ENCODE results near the gene OR5AN1. TPM values are rescaled to one million over a fixed set of nuclear protein-coding genes. Genes with fewer than 3 reads are reported as not detected.

Gene OR5AN1
- total RNA-seq, 4 donors from 2014 or later: not detected

DNA sequence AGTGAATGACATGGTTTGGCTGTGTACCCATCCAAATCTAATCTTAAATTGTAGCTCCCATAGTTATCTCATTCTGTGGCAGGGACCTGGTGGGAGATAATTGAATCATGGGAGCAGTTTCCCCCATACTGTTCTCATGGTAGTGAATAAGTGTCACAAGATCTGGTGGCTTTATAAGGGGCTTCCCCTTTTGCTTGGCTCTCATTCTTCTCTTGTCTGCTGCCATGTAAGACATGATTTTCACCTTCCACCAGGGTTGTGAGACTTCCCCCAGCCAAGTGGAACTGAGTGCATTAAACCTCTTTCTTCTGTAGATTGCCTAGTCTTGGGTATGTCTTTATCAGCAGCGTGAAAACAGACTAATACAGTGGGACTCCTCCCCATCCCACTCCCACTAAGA is 56.4 kb downstream of the OR5AN1 start:
- no peaks in the 10 kb centered on the region for H3K9me3 ChIP-seq
- intact Hi-C loops (cut with DNase I; ENCODE audit: low total_unique reads): no loop called here
- H3K27ac ChIP-seq: no peak overlapping the region
- no peaks in the 10 kb centered on the region for H3K27me3 ChIP-seq
- DNase-seq (no peak), ATAC-seq (no peak)
- H3K36me3 ChIP-seq: no peaks in the 10 kb centered on the region
- in situ Hi-C loops (cut with MboI; ENCODE audit: low sequenced_read_pairs in 4 of 4): loop anchor here in 1 of 4 donors (25.0 kb wide), 1 partner anchor 103 kb away; no protein-coding TSS in a partner anchor
- no peak for TF ChIP-seq POLR2A (IDR thresholded peaks at IDR 0.05)
- TF ChIP-seq, protein P1, sequence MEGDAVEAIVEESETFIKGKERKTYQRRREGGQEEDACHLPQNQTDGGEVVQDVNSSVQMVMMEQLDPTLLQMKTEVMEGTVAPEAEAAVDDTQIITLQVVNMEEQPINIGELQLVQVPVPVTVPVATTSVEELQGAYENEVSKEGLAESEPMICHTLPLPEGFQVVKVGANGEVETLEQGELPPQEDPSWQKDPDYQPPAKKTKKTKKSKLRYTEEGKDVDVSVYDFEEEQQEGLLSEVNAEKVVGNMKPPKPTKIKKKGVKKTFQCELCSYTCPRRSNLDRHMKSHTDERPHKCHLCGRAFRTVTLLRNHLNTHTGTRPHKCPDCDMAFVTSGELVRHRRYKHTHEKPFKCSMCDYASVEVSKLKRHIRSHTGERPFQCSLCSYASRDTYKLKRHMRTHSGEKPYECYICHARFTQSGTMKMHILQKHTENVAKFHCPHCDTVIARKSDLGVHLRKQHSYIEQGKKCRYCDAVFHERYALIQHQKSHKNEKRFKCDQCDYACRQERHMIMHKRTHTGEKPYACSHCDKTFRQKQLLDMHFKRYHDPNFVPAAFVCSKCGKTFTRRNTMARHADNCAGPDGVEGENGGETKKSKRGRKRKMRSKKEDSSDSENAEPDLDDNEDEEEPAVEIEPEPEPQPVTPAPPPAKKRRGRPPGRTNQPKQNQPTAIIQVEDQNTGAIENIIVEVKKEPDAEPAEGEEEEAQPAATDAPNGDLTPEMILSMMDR (IDR thresholded peaks at IDR 0.05 in 4 of 5, conservative IDR thresholded peaks at IDR 0.05 in 1 of 5): no peak
- H3K4me1 ChIP-seq: no peaks in the 10 kb centered on the region
- no peak overlapping the region for H3K4me3 ChIP-seq

DNA sequence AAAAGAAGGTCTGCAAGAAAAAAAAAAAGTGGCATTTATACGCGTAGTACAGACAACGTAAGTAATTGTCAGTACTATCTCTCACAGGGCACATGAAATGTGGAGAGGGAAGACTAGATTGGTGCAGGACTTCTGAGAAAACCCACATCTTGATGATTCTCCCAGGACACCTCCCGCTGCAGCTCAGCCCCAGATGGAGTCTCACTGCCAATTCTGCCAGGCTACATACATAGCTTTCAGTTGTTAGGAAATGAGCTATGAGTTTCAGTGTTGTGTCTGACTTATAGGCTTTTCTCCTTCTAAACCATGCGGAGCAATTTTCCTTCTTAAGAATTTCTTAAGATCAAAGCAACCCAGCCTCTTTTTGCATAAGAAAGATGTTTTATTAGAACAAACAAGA is 57.9 kb downstream of the OR5AN1 start:
- in situ Hi-C loops (cut with MboI; ENCODE audit: low sequenced_read_pairs in 4 of 4): loop anchor here in 1 of 4 donors (25.0 kb wide), 1 partner anchor 104 kb away; no protein-coding TSS in a partner anchor
- Histone ChIP-seq H3K4me1 (no peaks in the 10 kb centered on the region), H3K36me3 (no peaks in the 10 kb centered on the region), H3K27ac (no peak overlapping the region), H3K9me3 (no peaks in the 10 kb centered on the region), H3K27me3 (no peaks in the 10 kb centered on the region), H3K4me3 (no peak overlapping the region)
- no peak for TF ChIP-seq POLR2A (IDR thresholded peaks at IDR 0.05)
- TF ChIP-seq, protein P1 (IDR thresholded peaks at IDR 0.05 in 4 of 5, conservative IDR thresholded peaks at IDR 0.05 in 1 of 5): no peak
- intact Hi-C loops (cut with DNase I; ENCODE audit: low total_unique reads): no loop called here
- ATAC-seq (no peak), DNase-seq (no peak)

DNA sequence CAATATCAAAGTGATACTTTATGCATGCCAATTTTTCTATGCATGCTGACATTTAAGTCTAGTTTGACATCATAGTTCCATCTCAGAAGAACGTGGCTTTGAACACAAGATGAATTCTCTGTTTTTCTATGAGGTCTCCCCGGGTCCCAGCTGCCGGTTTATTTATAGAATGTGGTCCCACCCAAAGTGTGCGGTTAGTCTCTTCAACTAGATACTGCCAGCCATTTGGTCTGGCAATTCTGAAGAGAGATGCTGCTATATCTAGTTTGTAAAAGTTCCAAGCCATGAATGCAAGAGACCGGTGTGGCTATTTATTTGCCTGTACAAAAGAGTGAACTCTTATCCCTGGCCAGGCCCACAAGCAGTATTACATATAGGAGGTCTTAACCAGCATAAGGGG is 58.3 kb downstream of the OR5AN1 start:
- Histone ChIP-seq H3K4me1 (no peaks in the 10 kb centered on the region), H3K36me3 (no peaks in the 10 kb centered on the region), H3K27me3 (no peaks in the 10 kb centered on the region), H3K4me3 (no peak overlapping the region), H3K9me3 (no peaks in the 10 kb centered on the region), H3K27ac (no peak overlapping the region)
- no peak for DNase-seq
- TF ChIP-seq POLR2A (IDR thresholded peaks at IDR 0.05): no peak
- TF ChIP-seq, protein P1 (IDR thresholded peaks at IDR 0.05 in 4 of 5, conservative IDR thresholded peaks at IDR 0.05 in 1 of 5): no peak
- intact Hi-C loops (cut with DNase I; ENCODE audit: low total_unique reads) (no loop called here), in situ Hi-C loops (cut with MboI; ENCODE audit: low sequenced_read_pairs in 4 of 4) (loop anchor here in 1 of 4 donors (25.0 kb wide), 1 partner anchor 105 kb away; no protein-coding TSS in a partner anchor)
- no peak for ATAC-seq

DNA sequence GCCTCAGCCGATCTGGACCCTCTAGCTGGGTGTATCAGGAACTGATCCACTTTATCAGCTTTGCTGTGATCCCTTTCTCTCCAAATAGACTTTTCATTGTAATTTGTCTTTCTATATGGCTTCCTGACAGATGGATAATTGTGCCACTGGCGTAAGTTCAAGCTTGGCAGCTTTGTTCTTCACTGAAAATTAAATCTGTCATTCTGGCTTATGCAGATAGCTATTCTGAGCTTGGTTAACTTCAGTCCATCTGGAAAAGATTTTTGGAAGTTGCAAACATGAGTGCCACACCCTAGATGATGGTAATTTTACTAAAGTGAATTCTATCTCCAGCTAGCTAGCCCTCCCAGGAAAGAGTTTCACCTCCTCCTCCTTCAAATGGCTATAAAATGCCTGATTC is 59.5 kb downstream of the OR5AN1 start:
- no peaks in the 10 kb centered on the region for H3K9me3 ChIP-seq
- H3K4me1 ChIP-seq: no peaks in the 10 kb centered on the region
- intact Hi-C loops (cut with DNase I; ENCODE audit: low total_unique reads): no loop called here
- no peak overlapping the region for H3K4me3 ChIP-seq
- in situ Hi-C loops (cut with MboI; ENCODE audit: low sequenced_read_pairs in 4 of 4): loop anchor here in 1 of 4 donors (25.0 kb wide), 1 partner anchor 106 kb away; no protein-coding TSS in a partner anchor
- ATAC-seq: no peak
- TF ChIP-seq, protein P1 (IDR thresholded peaks at IDR 0.05 in 4 of 5, conservative IDR thresholded peaks at IDR 0.05 in 1 of 5): no peak
- TF ChIP-seq POLR2A (IDR thresholded peaks at IDR 0.05): no peak
- H3K27me3 ChIP-seq: no peaks in the 10 kb centered on the region
- no peak overlapping the region for H3K27ac ChIP-seq
- no peak for DNase-seq
- H3K36me3 ChIP-seq: no peaks in the 10 kb centered on the region

Other genes starting within 250 kb of the OR5AN1 start
- 1 to 10 TPM; 2.0 to 7.0 (median 3.7) TPM for gene FAM111A, start 216.0 kb upstream of the OR5AN1 start, total RNA-seq
- gene DTX4, start 186.8 kb upstream of the OR5AN1 start, total RNA-seq: under 1 TPM; 0.15 to 0.91 (median 0.47) TPM
- 1 to 10 TPM; 1.9 to 7.0 (median 2.6) TPM for gene MPEG1, start 146.0 kb upstream of the OR5AN1 start, total RNA-seq
- not detected for gene OR5A2, start 67.5 kb downstream of the OR5AN1 start, total RNA-seq
- not detected for gene OR5A1, start 77.6 kb downstream of the OR5AN1 start, total RNA-seq
- gene OR4D6, start 98.1 kb downstream of the OR5AN1 start, total RNA-seq: not detected
- gene OR4D10, start 114.4 kb downstream of the OR5AN1 start, total RNA-seq: not detected
- not detected for gene OR4D11, start 144.7 kb downstream of the OR5AN1 start, total RNA-seq
- not detected for gene OR4D9, start 152.6 kb downstream of the OR5AN1 start, total RNA-seq